H1 (cell line): Measurements from ENCODE around the gene FHIT. TPM values are rescaled to one million over a fixed set of nuclear protein-coding genes. Genes with fewer than 3 reads are reported as not detected.

ENCODE experiments used
- CTCF ChIA-PET: fragments of 300-600 bp; sonication (Branson Sonifier 250); formaldehyde crosslinking; loops from one replicate; lab custom pipeline; 2021; ENCODE audit not compliant: partially characterized antibody; lab: Charles Lee
- POLR2A ChIA-PET: fragments of 300-600 bp; sonication (Branson Sonifier 250); formaldehyde crosslinking; loops from one replicate; lab custom pipeline; 2021; ENCODE audit warnings: inconsistent platforms; ENCODE audit not compliant: partially characterized antibody; lab: Charles Lee
- DNase-seq, 2 experiments: peaks; one replicate each; pipeline versions ENCODE4 v3.0.0 to v3.0.0-alpha.2; 2010 to 2022; ENCODE audit warnings: low spot score in 2 of 2, low read depth in 1 of 2, mixed read lengths in 1 of 2
- FAIRE-seq: peaks from 2 replicates; lab custom pipeline; 2011; peaks lifted over from hg19 to GRCh38; lab: Jason Lieb, UNC
- H2AFZ ChIP-seq: 2 replicates; pipeline ENCODE4 v1.8.1; 2012; ENCODE audit warnings: low read length, inconsistent platforms
- H2AK5ac ChIP-seq: 2 replicates; pipeline ENCODE4 v1.6.1; 2013; ENCODE audit warnings: low read depth, low read length
- H2BK120ac ChIP-seq: replicated peaks from 2 replicates; pipeline ENCODE3; 2013; ENCODE audit warnings: low read depth, low read length, inconsistent platforms
- H2BK12ac ChIP-seq: 2 replicates; pipeline ENCODE4 v1.6.1; 2013; ENCODE audit warnings: low read depth, low read length
- H2BK15ac ChIP-seq: 2 replicates; pipeline ENCODE4 v1.6.1; 2013; ENCODE audit warnings: low read length
- H2BK20ac ChIP-seq: 2 replicates; pipeline ENCODE4 v1.6.1; 2013; ENCODE audit warnings: low read length
- H2BK5ac ChIP-seq: 2 replicates; pipeline ENCODE4 v1.6.1; 2013; ENCODE audit warnings: low read depth, low read length
- H3K14ac ChIP-seq: 2 replicates; pipeline ENCODE4 v1.6.1; 2013; ENCODE audit warnings: inconsistent platforms; ENCODE audit not compliant: insufficient read length
- H3K18ac ChIP-seq: 2 replicates; pipeline ENCODE4 v1.6.1; 2013; ENCODE audit warnings: low read length; ENCODE audit errors: extremely low read depth
- H3K23ac ChIP-seq: 2 replicates; pipeline ENCODE4 v1.6.1; 2013; ENCODE audit warnings: inconsistent platforms; ENCODE audit not compliant: insufficient read length
- H3K23me2 ChIP-seq: 2 replicates; pipeline ENCODE4 v1.6.1; 2013; ENCODE audit warnings: low read depth, low read length
- H3K27ac ChIP-seq: 2 replicates; pipeline ENCODE4 v1.6.1; 2011; ENCODE audit warnings: low read depth, low read length, inconsistent platforms
- H3K27me3 ChIP-seq, 4 experiments: replicated peaks in 1 of 4; 1 replicate in 1 of 4; 2 replicates in 3 of 4; pipeline versions ENCODE4 v1.6.1 to v1.8.1; 2011 to 2013; ENCODE audit warnings: low read length in 3 of 4, mild to moderate bottlenecking in 3 of 4, inconsistent platforms in 2 of 4, mixed read lengths in 2 of 4, moderate library complexity in 1 of 4; ENCODE audit not compliant: control insufficient read depth in 3 of 4, insufficient read depth in 3 of 4; ENCODE audit errors: extremely low read depth in 1 of 4
- H3K36me3 ChIP-seq, 4 experiments: 2 replicates each; pipeline versions ENCODE4 v1.6.1 to v1.8.1; 2011 to 2013; ENCODE audit warnings: mild to moderate bottlenecking in 4 of 4, low read length in 3 of 4, moderate library complexity in 2 of 4, control low read depth in 1 of 4, inconsistent platforms in 1 of 4; ENCODE audit not compliant: insufficient read depth in 4 of 4, control insufficient read depth in 2 of 4
- H3K4ac ChIP-seq: replicated peaks from 2 replicates; pipeline ENCODE3; 2013; ENCODE audit warnings: low read length, low read depth, mixed read lengths, inconsistent platforms; ENCODE audit not compliant: insufficient read length
- H3K4me1 ChIP-seq, 4 experiments: replicated peaks in 1 of 4; 1 replicate in 1 of 4; 2 replicates in 3 of 4; pipeline versions ENCODE4 v1.6.1 to v1.8.1; 2011 to 2013; ENCODE audit warnings: low read length in 3 of 4, inconsistent platforms in 2 of 4, mixed read lengths in 1 of 4; ENCODE audit not compliant: insufficient read depth in 4 of 4, control insufficient read depth in 3 of 4
- H3K4me2 ChIP-seq, 2 experiments: 2 replicates each; pipeline versions ENCODE4 v1.6.1 to v1.8.1; 2011 to 2013; ENCODE audit warnings: low read depth in 2 of 2, low read length in 2 of 2, control low read depth in 1 of 2, inconsistent platforms in 1 of 2, mild to moderate bottlenecking in 1 of 2; ENCODE audit not compliant: insufficient read depth in 1 of 2
- H3K4me3 ChIP-seq, 4 experiments: fragments of 200-600, 300-600 bp in 1 of 4; sonication (generic), shearing (Covaris generic), sonication (Bioruptor Twin) in 1 of 4; 2 replicates each; pipeline versions ENCODE4 v1.5.1 to v1.8.1; 2011 to 2016; ENCODE audit warnings: low read length in 4 of 4, low read depth in 3 of 4, control low read depth in 2 of 4, inconsistent platforms in 2 of 4, mild to moderate bottlenecking in 2 of 4, mixed read lengths in 1 of 4, moderate library complexity in 1 of 4; ENCODE audit not compliant: insufficient read depth in 2 of 4; ENCODE audit errors: extremely low read depth in 1 of 4
- H3K56ac ChIP-seq: replicated peaks from 2 replicates; pipeline ENCODE3; 2013; ENCODE audit warnings: low read depth, mild to moderate bottlenecking, mixed read lengths, low read length, inconsistent platforms; ENCODE audit not compliant: insufficient read length
- H3K79me1 ChIP-seq: 2 replicates; pipeline ENCODE4 v1.6.1; 2013; ENCODE audit warnings: low read depth, low read length, control low read depth
- H3K79me2 ChIP-seq, 2 experiments: 2 replicates each; pipeline versions ENCODE4 v1.6.1 to v1.8.1; 2012 to 2013; ENCODE audit warnings: low read length in 2 of 2, mild to moderate bottlenecking in 2 of 2, inconsistent platforms in 1 of 2; ENCODE audit not compliant: insufficient read depth in 2 of 2, control insufficient read depth in 1 of 2
- H3K9ac ChIP-seq, 4 experiments: replicated peaks in 1 of 4; 1 replicate in 1 of 4; 2 replicates in 3 of 4; pipeline versions ENCODE4 v1.6.1 to v1.8.1; 2011 to 2013; ENCODE audit warnings: low read depth in 3 of 4, low read length in 3 of 4, control low read depth in 2 of 4, mild to moderate bottlenecking in 2 of 4, moderate library complexity in 2 of 4, inconsistent platforms in 1 of 4; ENCODE audit errors: extremely low read depth in 1 of 4
- H3K9me3 ChIP-seq, 2 experiments: 2 replicates each; pipeline versions ENCODE4 v1.6.1 to v1.8.1; 2012 to 2013; ENCODE audit warnings: mild to moderate bottlenecking in 2 of 2, moderate library complexity in 2 of 2, control low read depth in 1 of 2, inconsistent platforms in 1 of 2, low read depth in 1 of 2, low read length in 1 of 2, mixed read lengths in 1 of 2; ENCODE audit not compliant: insufficient read depth in 2 of 2
- H4K20me1 ChIP-seq, 2 experiments: replicated peaks in 1 of 2; 2 replicates each; pipeline versions ENCODE3 to v1.8.1; 2011 to 2013; ENCODE audit warnings: inconsistent platforms in 2 of 2, low read length in 2 of 2, mild to moderate bottlenecking in 1 of 2; ENCODE audit not compliant: insufficient read depth in 2 of 2, control insufficient read depth in 1 of 2
- H4K5ac ChIP-seq: 2 replicates; pipeline ENCODE4 v1.6.1; 2013; ENCODE audit warnings: low read length, low read depth, mixed read lengths, inconsistent platforms; ENCODE audit not compliant: insufficient read length
- H4K8ac ChIP-seq: 2 replicates; pipeline ENCODE4 v1.8.0; 2013; ENCODE audit warnings: mild to moderate bottlenecking, moderate library complexity, low read length, inconsistent platforms; ENCODE audit not compliant: insufficient read depth; ENCODE audit errors: extremely low read depth
- H4K91ac ChIP-seq: replicated peaks from 2 replicates; pipeline ENCODE3; 2013; ENCODE audit warnings: low read length, mixed read lengths, inconsistent platforms; ENCODE audit not compliant: insufficient read length
- CEBPB ChIP-seq: IDR thresholded peaks from 2 replicates; pipeline ENCODE4 v1.6.1; 2012; ENCODE audit warnings: low read depth, low read length
- CHD1 ChIP-seq: IDR thresholded peaks from 2 replicates; pipeline ENCODE4 v1.6.1; 2012; ENCODE audit warnings: low read depth, low read length, improper control_type of control experiment
- CTCF ChIP-seq, 3 experiments: IDR thresholded peaks; 1 replicate in 2 of 3; 2 replicates in 1 of 3; pipeline versions ENCODE4 v1.5.1 to v1.6.1; 2011; ENCODE audit warnings: low read length in 3 of 3, mild to moderate bottlenecking in 3 of 3, inconsistent platforms in 2 of 3, low read depth in 1 of 3, moderate library complexity in 1 of 3; ENCODE audit not compliant: insufficient read depth in 1 of 3; ENCODE audit errors: control extremely low read depth in 1 of 3
- EGR1 ChIP-seq: IDR thresholded peaks from 2 replicates; pipeline ENCODE4 v1.6.1; 2011; ENCODE audit warnings: low read depth, low read length, borderline replicate concordance
- EZH2 ChIP-seq: fragments of 200-600 bp; sonication (generic); IDR thresholded peaks from 2 replicates; pipeline ENCODE4 v1.7.1; 2012; ENCODE audit warnings: low read depth, mild to moderate bottlenecking, moderate library complexity, low read length, inconsistent platforms; ENCODE audit not compliant: severe bottlenecking
- GTF2F1 ChIP-seq: IDR thresholded peaks from 2 replicates; pipeline ENCODE4 v1.6.1; 2012; ENCODE audit warnings: low read depth, low read length, improper control_type of control experiment, borderline replicate concordance
- MAFK ChIP-seq: IDR thresholded peaks from 2 replicates; pipeline ENCODE4 v1.6.1; 2012; ENCODE audit warnings: low read depth, mild to moderate bottlenecking, improper control_type of control experiment, low read length
- POLR2AphosphoS5 ChIP-seq: IDR thresholded peaks from 2 replicates; pipeline ENCODE4 v1.6.1; 2011; ENCODE audit warnings: low read depth, low read length
- POU5F1 ChIP-seq: IDR thresholded peaks from 2 replicates; pipeline ENCODE4 v1.6.1; 2011; ENCODE audit warnings: low read depth, mild to moderate bottlenecking, low read length, moderate library complexity
- SIN3A ChIP-seq, 2 experiments: IDR thresholded peaks in 1 of 2; conservative IDR thresholded peaks in 1 of 2; 2 replicates each; pipeline ENCODE4 v1.6.1; 2011 to 2012; ENCODE audit warnings: low read length in 2 of 2, improper control_type of control experiment in 1 of 2, low read depth in 1 of 2, mild to moderate bottlenecking in 1 of 2
- SUZ12 ChIP-seq: fragments of 200-600 bp; sonication (generic); IDR thresholded peaks from 2 replicates; pipeline ENCODE4 v1.6.1; 2012; ENCODE audit warnings: mild to moderate bottlenecking, inconsistent platforms, low read length, moderate library complexity, mixed read lengths
- TBP ChIP-seq: IDR thresholded peaks from 2 replicates; pipeline ENCODE4 v1.6.1; 2011; ENCODE audit warnings: low read depth, low read length, improper control_type of control experiment
- TCF12 ChIP-seq: IDR thresholded peaks from 2 replicates; pipeline ENCODE4 v1.6.1; 2011; ENCODE audit warnings: low read depth, mild to moderate bottlenecking, low read length
- WGBS, 2 experiments: shearing (Covaris generic) in 1 of 2; methylation state at CpG; one replicate each; pipeline versions ENCODE4 v1.1.6 to v1.1.7; 2013 to 2015; ENCODE audit warnings: low lambda C conversion rate in 2 of 2, mixed read lengths in 2 of 2, inconsistent platforms in 1 of 2, low coverage in 1 of 2, missing lambda C conversion rate in 1 of 2; ENCODE audit not compliant: insufficient replicate concordance in 2 of 2, insufficient coverage in 1 of 2, insufficient read length in 1 of 2; ENCODE audit errors: extremely low coverage in 1 of 2, missing lambda C conversion rate in 1 of 2; 5-methylcytosine and 5-hydroxymethylcytosine counted together
- polyA plus RNA-seq, 7 experiments: library from polyadenylated mRNA; depleted of rRNA in 3 of 7; stranded (reverse) in 5 of 7; unstranded in 2 of 7; fragments of >200 nt in 5 of 7; fragments of 200-250 nt in 2 of 7; gene quantifications; 1 replicate in 5 of 7; 2 replicates in 1 of 7; 4 replicates in 1 of 7; pipeline versions ENCODE4 v1.2.1 to v1.2.3, GENCODE V29; 2011 to 2013; ENCODE audit warnings: missing spikeins in 2 of 7, mixed read lengths in 2 of 7
- total RNA-seq: library from RNA; stranded (reverse); fragmentation: NEBNext Ultra II Directional; extraction: Animal tissue kit (Norgen Biotek cat#: 25700); gene quantifications from 2 replicates; pipeline ENCODE4 v1.2.1, GENCODE V29; 2021

The FHIT gene
- total and polyA plus RNA-seq, 2 of the 8 experiments (the other 6 are each of a cell fraction or from before 2014, with no cell fraction given) = 1.2 to 3.2 TPM

DNA sequence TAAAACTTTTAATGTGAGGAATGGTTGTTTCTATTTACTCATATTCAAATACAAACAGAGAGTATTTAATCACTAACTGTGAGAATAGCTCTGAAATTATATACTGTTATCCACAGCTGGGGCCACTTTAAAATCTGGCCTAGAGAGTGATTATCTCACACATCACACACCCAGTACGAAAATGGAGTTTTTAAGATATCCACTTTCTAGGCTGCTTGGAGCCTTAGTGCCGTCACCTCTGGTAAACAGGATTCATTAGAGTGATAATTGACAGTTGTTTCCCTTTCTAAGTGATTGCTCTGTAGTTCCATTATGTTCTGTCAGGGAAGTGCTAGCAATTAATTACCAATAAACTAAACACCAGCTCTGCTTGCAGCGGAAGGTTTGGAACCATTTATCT is 942.4 kb downstream of the FHIT start:
- Histone ChIP-seq H3K18ac (no peak overlapping the region), H3K27me3 (no peaks in the 10 kb centered on the region), H3K4me3 (no peak overlapping the region), H3K9me3 (no peaks in the 10 kb centered on the region), H3K4me1 (peaks cover 0 to 2% (median 0%) of the 10 kb centered on the region in 4 experiments; a peak in 2 of 7 replicates), H3K56ac (no peak overlapping the region), H3K27ac (no peak overlapping the region), H3K4me2 (no peak overlapping the region), H2BK5ac (no peak overlapping the region), H3K79me2 (no peaks in the 10 kb centered on the region), H3K9ac (no peak overlapping the region), H2AFZ (no peak overlapping the region), H2BK15ac (no peak overlapping the region), H3K23ac (no peak overlapping the region), H4K8ac (no peak overlapping the region), H3K14ac (no peak overlapping the region), H4K20me1 (no peaks in the 10 kb centered on the region), H2BK120ac (no peak overlapping the region), H3K23me2 (no peaks in the 10 kb centered on the region), H2AK5ac (no peak overlapping the region), H4K5ac (no peak overlapping the region), H2BK12ac (no peak overlapping the region), H3K79me1 (no peaks in the 10 kb centered on the region), H2BK20ac (no peak overlapping the region), H3K36me3 (no peaks in the 10 kb centered on the region), H4K91ac (no peak overlapping the region), H3K4ac (no peak overlapping the region)
- WGBS, 2 experiments = 93% methylated on average over 3 of the region's 3 CpGs; no CpG with 5 or more reads in 1 of the 2 experiments
- ChIA-PET CTCF (no interaction called here), POLR2A (no interaction called here)
- no peak for DNase-seq
- no peak for FAIRE-seq
- TF ChIP-seq TCF12 = no peak
- TF ChIP-seq POLR2AphosphoS5 = no peak
- TF ChIP-seq GTF2F1 = no peak
- no peak for TF ChIP-seq SUZ12
- no peak for TF ChIP-seq CTCF (IDR thresholded peaks at IDR 0.05; ENCODE audit: control extremely low read depth in 1 of 3, insufficient read depth in 1 of 3, low read depth in 1 of 3, low read length in 3 of 3)
- TF ChIP-seq CHD1 = no peak
- no peak for TF ChIP-seq TBP
- no peak for TF ChIP-seq EZH2
- TF ChIP-seq MAFK = no peak
- TF ChIP-seq EGR1 = no peak
- no peak for TF ChIP-seq POU5F1
- no peak for TF ChIP-seq SIN3A (conservative IDR thresholded peaks at IDR 0.05 in 1 of 2, IDR thresholded peaks at IDR 0.05 in 1 of 2; ENCODE audit: low read depth in 1 of 2, low read length in 2 of 2)
- TF ChIP-seq CEBPB = no peak
